Breast epithelium (tissue), 3 donors: ENCODE measurements around the gene ASB6.

Experiments
- POLR2AphosphoS5 ChIP-seq, 3 donors: sonication (generic); formaldehyde crosslinking; IDR thresholded peaks; one replicate each; pipeline ENCODE4 v1.6.1; 2017; ENCODE audit warnings: antibody characterized with exemption in 3 of 3
- TF ChIP-seq, protein P1 (sequence below), 3 donors: fragments of 450-650 bp; IDR thresholded peaks; one replicate each; pipeline ENCODE4 v1.5.1; 2016 to 2017; ENCODE audit warnings: antibody characterized with exemption in 3 of 3, mild to moderate bottlenecking in 3 of 3, moderate library complexity in 3 of 3

DNA sequence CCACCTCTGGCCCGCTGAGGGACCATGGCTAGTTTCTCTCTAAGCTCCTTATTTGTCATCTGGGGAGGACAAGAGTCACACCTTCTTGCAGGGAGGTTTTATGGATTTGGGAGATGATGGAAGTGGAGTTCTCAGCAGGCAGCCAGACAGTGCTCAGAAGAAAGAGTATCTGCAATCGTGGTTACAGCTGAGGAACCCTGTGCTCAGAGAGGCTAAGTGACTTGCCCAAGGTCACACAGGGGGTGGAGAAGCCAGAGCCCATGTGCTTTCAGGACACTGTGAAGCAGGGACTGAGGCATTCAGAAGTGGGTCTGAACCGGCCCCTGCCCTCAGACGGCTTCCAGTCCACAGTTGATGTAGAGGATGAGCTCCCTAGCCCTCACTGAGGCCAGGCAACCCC lies 34.3 kb upstream of the ASB6 start:
- TF ChIP-seq, protein P1, sequence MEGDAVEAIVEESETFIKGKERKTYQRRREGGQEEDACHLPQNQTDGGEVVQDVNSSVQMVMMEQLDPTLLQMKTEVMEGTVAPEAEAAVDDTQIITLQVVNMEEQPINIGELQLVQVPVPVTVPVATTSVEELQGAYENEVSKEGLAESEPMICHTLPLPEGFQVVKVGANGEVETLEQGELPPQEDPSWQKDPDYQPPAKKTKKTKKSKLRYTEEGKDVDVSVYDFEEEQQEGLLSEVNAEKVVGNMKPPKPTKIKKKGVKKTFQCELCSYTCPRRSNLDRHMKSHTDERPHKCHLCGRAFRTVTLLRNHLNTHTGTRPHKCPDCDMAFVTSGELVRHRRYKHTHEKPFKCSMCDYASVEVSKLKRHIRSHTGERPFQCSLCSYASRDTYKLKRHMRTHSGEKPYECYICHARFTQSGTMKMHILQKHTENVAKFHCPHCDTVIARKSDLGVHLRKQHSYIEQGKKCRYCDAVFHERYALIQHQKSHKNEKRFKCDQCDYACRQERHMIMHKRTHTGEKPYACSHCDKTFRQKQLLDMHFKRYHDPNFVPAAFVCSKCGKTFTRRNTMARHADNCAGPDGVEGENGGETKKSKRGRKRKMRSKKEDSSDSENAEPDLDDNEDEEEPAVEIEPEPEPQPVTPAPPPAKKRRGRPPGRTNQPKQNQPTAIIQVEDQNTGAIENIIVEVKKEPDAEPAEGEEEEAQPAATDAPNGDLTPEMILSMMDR (IDR thresholded peaks at IDR 0.05) = no peak
- no peak for TF ChIP-seq POLR2AphosphoS5 (IDR thresholded peaks at IDR 0.05)
